ENCODE results near the gene HECTD3. TPM values are rescaled to one million over a fixed set of nuclear protein-coding genes. Genes with fewer than 3 reads are reported as not detected.

The HECTD3 gene
- total RNA-seq, 1 experiment from 2014 or later = 25.3 TPM

GRCh38 chr1:45026446-45026845, 15.3 kb upstream of the HECTD3 start:
- no peaks in the 10 kb centered on the region for H3K4me1 ChIP-seq (ENCODE audit: insufficient read depth, low read length)
- no peak overlapping the region for H3K9ac ChIP-seq (ENCODE audit: low read length)
- DNase-seq = no peak
- no peaks in the 10 kb centered on the region for H3K9me3 ChIP-seq (ENCODE audit: low read length)
- H4K20me1 ChIP-seq (ENCODE audit: low read length) = no peaks in the 10 kb centered on the region
- no peaks in the 10 kb centered on the region for H3K79me2 ChIP-seq (ENCODE audit: low read length)
- POLR2A ChIA-PET (ENCODE audit: unreplicated experiment) = no interaction called here
- no peak for TF ChIP-seq CTCF (conservative IDR thresholded peaks at IDR 0.05; ENCODE audit: low read depth, low read length)
- TF ChIP-seq EZH2 (IDR thresholded peaks at IDR 0.05; ENCODE audit: low read length, unreplicated experiment) = no peak
- TF ChIP-seq EZH2phosphoT487 (IDR thresholded peaks at IDR 0.05; ENCODE audit: borderline replicate concordance, low read length) = no peak
- no peak overlapping the region for H2AFZ ChIP-seq (ENCODE audit: low read length)
- no peaks in the 10 kb centered on the region for H3K9me2 ChIP-seq (replicated peaks; ENCODE audit: low read length)
- no peaks in the 10 kb centered on the region for H3K27me3 ChIP-seq (ENCODE audit: low read length)
- no peak overlapping the region for H3K4me3 ChIP-seq (ENCODE audit: low read length)
- BruUV-seq (replicated peaks) = no TSS peak
- intact Hi-C loops (cut with micrococcal nuclease) = no loop called here
- no peak for ATAC-seq
- H3F3A ChIP-seq (ENCODE audit: low read length, unreplicated experiment) = no peaks in the 10 kb centered on the region
- CTCF ChIA-PET = no interaction called here
- H3K36me3 ChIP-seq (ENCODE audit: low read depth, low read length) = no peaks in the 10 kb centered on the region
- H3K4me2 ChIP-seq (ENCODE audit: low read length) = no peak overlapping the region
- H3K27ac ChIP-seq (ENCODE audit: low read length) = no peak overlapping the region

GRCh38 chr1:45023663-45024062, 12.5 kb upstream of the HECTD3 start:
- no peak for DNase-seq
- no peaks in the 10 kb centered on the region for H3F3A ChIP-seq (ENCODE audit: low read length, unreplicated experiment)
- no peaks in the 10 kb centered on the region for H3K9me2 ChIP-seq (replicated peaks; ENCODE audit: low read length)
- no peak for ATAC-seq
- H3K4me1 ChIP-seq (ENCODE audit: insufficient read depth, low read length) = no peaks in the 10 kb centered on the region
- intact Hi-C loops (cut with micrococcal nuclease) = no loop called here
- H3K4me2 ChIP-seq (ENCODE audit: low read length) = no peak overlapping the region
- no peak overlapping the region for H3K4me3 ChIP-seq (ENCODE audit: low read length)
- H4K20me1 ChIP-seq (ENCODE audit: low read length) = no peaks in the 10 kb centered on the region
- ChIA-PET CTCF (no interaction called here), POLR2A (ENCODE audit: unreplicated experiment) (no interaction called here)
- no peaks in the 10 kb centered on the region for H3K36me3 ChIP-seq (ENCODE audit: low read depth, low read length)
- no peak overlapping the region for H3K27ac ChIP-seq (ENCODE audit: low read length)
- TF ChIP-seq EZH2 (IDR thresholded peaks at IDR 0.05; ENCODE audit: low read length, unreplicated experiment) (no peak), CTCF (conservative IDR thresholded peaks at IDR 0.05; ENCODE audit: low read depth, low read length) (no peak), EZH2phosphoT487 (IDR thresholded peaks at IDR 0.05; ENCODE audit: borderline replicate concordance, low read length) (no peak)
- no peak overlapping the region for H3K9ac ChIP-seq (ENCODE audit: low read length)
- no peaks in the 10 kb centered on the region for H3K27me3 ChIP-seq (ENCODE audit: low read length)
- no peaks in the 10 kb centered on the region for H3K79me2 ChIP-seq (ENCODE audit: low read length)
- no TSS peak for BruUV-seq (replicated peaks)
- no peak overlapping the region for H2AFZ ChIP-seq (ENCODE audit: low read length)
- H3K9me3 ChIP-seq (ENCODE audit: low read length) = no peaks in the 10 kb centered on the region

- peak; percentile 87 for DNase-seq
- TF ChIP-seq CTCF (conservative IDR thresholded peaks at IDR 0.05; ENCODE audit: low read depth, low read length) (peak; percentile 84), EZH2phosphoT487 (IDR thresholded peaks at IDR 0.05; ENCODE audit: borderline replicate concordance, low read length) (no peak)
- POLR2A ChIA-PET (ENCODE audit: unreplicated experiment) = interaction anchor here (0.6 kb wide), 1 partner anchor 285 kb away, joined by 8 read pairs; no protein-coding TSS in a partner anchor
Measured at GRCh38 chr1:45018599-45019230, 7.6 kb upstream of the HECTD3 start.

More at GRCh38 chr1:45018599-45019230, 7.6 kb upstream of the HECTD3 start:
- Histone ChIP-seq H3F3A (ENCODE audit: low read length, unreplicated experiment) (no peaks in the 10 kb centered on the region), H2AFZ (ENCODE audit: low read length) (peak overlapping the region; percentile 79), H3K4me3 (ENCODE audit: low read length) (no peak overlapping the region), H3K36me3 (ENCODE audit: low read depth, low read length) (no peaks in the 10 kb centered on the region), H3K27me3 (ENCODE audit: low read length) (no peaks in the 10 kb centered on the region), H3K4me1 (ENCODE audit: insufficient read depth, low read length) (0 out of 2 replicates have a peak, but pooled peaks cover 2% of the 10 kb centered on the region), H4K20me1 (ENCODE audit: low read length) (no peaks in the 10 kb centered on the region), H3K9ac (ENCODE audit: low read length) (no peak overlapping the region), H3K27ac (ENCODE audit: low read length) (no peak overlapping the region), H3K4me2 (ENCODE audit: low read length) (no peak overlapping the region; the same call in 1 of the 2 replicates), H3K9me3 (ENCODE audit: low read length) (no peaks in the 10 kb centered on the region), H3K79me2 (ENCODE audit: low read length) (peaks cover 4% of the 10 kb centered on the region), H3K9me2 (replicated peaks; ENCODE audit: low read length) (no peaks in the 10 kb centered on the region)
- intact Hi-C loops (cut with micrococcal nuclease) = loop anchor here (1.0 kb wide), 3 partner anchors 185 to 282 kb away; no protein-coding TSS in a partner anchor
- CTCF ChIA-PET = interaction anchor here (0.6 to 1.6 kb wide), 6 partner anchors 146 to 472 kb away, joined by 3 to 38 read pairs (median 4); partner anchors contain the start of gene TESK2
- no TSS peak for BruUV-seq (replicated peaks)
- ATAC-seq = peak; percentile 94

Data from PC-3 (cell line).